NCI-H2107 treated with DMSO at 0.1 percent for 48 hours (cell line): ENCODE measurements around the gene PRPS1L1.

ENCODE experiments used
- DNase-seq: peaks from one replicate; lab custom pipeline; 2025; ENCODE audit not compliant: unreplicated experiment; lab: John Stamatoyannopoulos, UW

Gene PRPS1L1

DNA sequence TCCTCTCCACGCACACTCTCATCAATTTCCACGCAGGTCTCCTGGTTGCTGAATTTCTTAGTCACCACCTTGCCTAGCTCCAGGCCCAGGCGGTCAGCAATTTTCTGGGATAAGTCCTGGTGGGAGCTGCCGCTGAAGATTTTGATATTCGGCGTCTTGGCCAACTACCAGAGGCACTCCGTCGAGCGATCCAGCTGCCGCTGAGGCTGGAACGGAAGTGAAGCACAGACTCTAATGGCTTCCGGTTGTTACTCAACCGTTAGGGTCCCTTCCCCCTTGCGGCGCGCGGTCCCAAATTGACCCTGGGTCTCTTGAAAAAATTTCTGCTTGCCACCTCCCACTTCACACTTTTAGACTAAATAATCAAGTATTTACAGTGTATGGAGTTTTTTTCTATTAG lies at the start of gene PRPS1L1:
Gene PRPS1L1 (minus strand): TSS at position 219 of the 400 bp plus-strand sequence.
- no peak for DNase-seq

DNA sequence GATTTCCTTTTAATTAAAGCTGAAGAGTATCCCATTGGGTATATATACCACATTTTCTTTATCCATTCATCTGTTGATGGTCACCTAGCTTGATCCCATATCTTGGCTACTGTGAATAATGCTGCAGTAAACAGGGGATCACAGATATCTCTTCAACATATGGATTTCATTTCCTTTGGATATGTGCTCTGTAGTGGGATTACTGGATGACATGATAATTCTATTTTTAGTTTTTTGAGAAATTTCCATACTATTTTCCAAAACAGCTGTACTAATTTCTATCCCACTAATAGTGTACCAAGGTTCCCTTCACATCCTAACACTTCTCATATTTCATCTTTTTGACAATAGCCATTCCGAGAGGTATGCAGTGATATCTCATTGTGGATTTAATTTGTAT lies 48.8 kb upstream of the PRPS1L1 start:
- DNase-seq: no peak

GRCh38 chr7:18068745-18069144 lies 41.1 kb upstream of the PRPS1L1 start:
- DNase-seq: no peak

GRCh38 chr7:18064242-18064838 lies 36.7 kb upstream of the PRPS1L1 start:
- DNase-seq: no peak

DNA sequence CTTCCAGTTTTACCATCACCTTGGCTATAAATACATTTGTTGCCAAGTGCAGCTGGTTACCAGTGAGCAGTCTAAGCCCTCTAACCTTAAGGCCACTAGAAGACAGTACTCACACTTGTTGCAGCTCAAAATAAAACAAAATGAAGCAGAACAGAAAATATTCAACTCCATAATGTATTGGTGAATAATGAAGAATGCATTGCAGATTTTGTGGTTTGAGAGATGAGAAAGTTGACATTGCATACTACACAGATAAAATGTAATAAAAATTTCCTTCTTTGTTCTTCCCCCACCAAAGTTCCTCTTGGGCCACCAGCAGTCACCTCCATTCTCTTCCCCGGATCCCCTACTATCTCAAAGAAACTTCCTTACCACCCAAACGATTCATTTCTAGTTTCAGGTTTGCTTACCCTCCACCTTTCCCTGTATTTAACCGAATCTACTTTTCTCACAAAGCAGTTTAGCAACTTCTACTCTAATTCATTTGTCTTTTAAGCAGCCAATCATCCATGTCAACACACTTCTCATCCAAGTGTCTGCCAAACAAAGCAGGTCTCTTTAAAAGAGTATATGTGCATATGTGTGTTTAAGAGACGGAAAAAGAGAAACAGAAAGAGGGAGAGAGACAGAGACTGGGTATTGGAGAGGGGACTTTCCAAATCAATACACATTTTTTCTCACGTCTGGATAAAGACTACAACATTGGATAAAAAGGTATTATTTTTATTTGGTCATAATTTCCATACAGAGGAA lies 35.7 kb upstream of the PRPS1L1 start:
- DNase-seq: no peak

DNA sequence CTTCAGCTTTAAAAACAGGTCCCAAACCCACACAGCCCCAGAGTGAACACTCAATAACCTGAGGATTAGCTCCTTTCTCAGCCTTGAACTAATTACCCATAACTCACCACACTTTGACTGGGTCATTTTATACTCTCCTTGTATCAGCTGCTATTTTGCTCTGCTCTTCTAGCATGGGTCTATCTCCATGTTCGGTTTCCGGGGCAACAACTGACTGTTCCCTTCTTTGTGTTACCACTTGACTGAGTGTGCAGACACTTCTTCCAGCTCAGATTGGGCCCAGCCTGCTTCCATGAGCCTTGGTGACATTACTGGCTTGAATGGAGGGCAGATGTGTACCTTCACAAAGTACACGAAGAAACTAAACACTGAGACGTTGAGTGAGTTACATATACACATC lies 31.5 kb upstream of the PRPS1L1 start:
- no peak for DNase-seq

DNA sequence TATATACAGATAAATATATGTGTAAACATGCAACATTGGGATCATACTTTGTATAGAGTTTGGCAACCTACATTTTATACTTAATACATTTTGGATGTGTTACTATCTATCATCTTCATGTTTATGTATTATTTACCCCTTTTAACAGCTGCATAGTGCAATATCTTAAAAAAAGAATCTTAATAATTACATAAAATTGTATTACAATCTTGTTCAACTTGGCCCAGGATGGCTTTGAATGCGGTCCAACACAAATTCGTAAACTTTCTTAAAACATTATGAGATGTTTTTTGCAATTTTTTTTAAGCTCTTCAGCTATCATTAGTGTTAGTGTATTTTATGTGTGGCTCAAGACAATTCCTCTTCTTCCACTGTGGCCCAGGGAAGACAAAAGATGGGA lies 26.3 kb upstream of the PRPS1L1 start:
- DNase-seq: no peak

DNA sequence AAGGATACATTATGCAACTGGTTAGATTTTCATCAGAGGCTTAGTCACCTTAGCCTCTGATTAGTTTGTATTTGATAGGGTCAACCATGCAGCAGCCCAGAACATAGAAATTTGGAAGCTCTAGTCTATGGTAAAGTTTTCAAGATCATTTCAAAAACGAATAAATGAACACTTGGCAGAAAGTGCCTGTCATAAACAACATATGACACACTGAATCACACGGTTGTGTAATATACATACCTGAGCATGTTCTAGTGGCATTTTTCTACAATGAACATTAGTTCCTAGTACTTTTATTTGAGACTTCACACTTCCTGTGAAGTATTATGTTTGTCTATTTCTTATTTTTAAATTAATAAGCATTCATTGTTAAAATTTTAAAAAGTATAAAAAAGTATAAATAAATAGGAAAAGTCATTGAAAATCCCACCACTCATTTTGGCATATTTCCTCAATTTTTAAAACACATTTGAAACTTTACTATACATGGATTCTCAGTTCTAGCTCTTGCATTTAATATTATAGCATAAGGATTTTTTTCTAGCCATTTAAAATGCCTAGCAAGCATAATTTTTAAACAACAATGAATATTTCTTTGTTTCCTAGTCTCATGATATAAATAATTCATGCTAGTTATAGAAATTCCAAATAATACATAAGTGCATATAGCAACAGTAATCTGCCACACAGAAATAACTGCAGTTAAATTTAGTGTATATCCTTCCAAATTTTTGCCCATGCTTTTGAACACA lies 25.7 kb upstream of the PRPS1L1 start:
- DNase-seq: no peak

GRCh38 chr7:18049262-18049661 lies 21.6 kb upstream of the PRPS1L1 start:
- no peak for DNase-seq

DNA sequence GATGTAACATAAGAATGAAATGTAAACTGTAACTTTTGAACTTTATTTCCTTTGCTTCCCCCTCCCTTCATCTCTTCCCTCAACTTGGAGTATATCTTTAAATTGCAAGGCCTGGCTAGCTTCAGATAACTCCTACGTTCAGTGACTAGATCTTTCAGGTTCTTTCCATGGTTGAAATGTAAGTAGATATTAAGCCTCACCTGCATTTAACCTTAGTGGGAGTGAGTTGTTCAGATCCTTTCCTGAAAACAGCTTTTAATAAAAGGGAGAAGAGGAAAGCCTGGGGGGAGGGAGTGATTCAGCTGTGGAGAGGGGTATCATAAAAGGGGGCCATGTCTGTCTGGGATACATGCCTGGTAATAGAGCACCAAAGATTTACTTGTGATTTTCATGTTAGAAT lies 19.0 kb upstream of the PRPS1L1 start:
- DNase-seq: no peak

GRCh38 chr7:18045171-18045570 lies 17.5 kb upstream of the PRPS1L1 start:
- DNase-seq: no peak

DNA sequence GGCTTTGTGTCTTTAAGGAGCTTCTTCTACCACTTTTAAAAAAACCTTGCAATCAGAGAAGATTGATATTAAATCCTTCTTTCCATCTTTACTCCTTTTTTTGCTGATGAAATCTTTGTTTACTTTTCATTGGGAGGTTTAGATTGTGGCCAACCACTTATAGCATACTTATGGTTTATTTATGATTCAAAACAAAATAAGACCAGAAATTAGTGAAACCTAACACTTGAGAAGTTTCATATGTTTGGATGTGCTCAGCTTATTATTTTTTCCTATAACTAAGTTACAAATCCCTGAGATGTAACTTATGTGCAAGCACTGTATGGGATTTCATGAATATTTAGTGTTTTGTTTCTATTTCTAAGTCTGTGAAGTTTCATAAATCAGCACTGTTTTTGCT lies 13.5 kb upstream of the PRPS1L1 start:
- no peak for DNase-seq

GRCh38 chr7:18040196-18040595 lies 12.6 kb upstream of the PRPS1L1 start:
- DNase-seq: no peak

DNA sequence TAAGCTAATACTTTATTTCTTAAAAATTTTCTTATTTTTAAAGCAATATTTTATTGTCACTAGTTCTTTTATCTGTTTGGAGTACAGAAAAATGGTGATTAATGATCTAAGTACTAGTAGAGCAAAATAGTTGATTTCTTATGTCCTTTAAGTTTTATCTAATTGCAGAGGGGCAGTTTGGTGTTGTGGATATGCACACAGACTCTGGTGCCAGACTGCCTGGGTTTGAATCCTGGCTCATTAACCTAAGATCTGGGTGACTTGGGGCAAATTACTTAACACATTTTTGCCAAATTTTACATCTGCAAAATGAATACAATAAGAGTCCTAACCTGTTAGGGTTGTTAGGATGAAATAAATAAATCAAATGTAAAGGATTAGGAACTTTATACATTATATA lies 10.7 kb upstream of the PRPS1L1 start:
- DNase-seq: no peak

- no peak for DNase-seq
These were observed 10.0 kb upstream of the PRPS1L1 start for GRCh38 chr7:18037609-18038008.

DNA sequence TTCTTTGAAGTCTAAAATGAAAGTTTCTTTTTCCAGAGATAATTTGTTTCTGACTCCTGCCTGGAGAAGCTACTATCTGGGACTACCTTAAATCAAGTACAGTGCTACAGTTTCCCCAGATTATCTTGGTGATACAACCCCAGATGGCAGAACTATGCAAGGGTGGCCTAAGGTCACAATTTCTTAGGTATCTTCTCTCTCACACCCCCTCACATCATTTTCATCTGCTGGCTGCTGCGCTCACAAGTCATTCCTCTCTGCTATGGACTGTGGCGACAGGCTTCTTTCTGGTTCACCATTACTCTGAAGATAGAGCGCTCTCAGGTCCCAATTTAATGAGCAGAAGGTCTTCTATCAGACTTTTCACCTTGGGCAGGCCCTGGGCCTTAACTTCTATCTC lies 9.1 kb upstream of the PRPS1L1 start:
- DNase-seq: no peak

- no peak for DNase-seq
These were observed 3.1 kb upstream of the PRPS1L1 start for GRCh38 chr7:18030758-18031157.

- DNase-seq: no peak
These were observed 7.4 kb downstream of the PRPS1L1 start for GRCh38 chr7:18020138-18020715.

GRCh38 chr7:18019555-18019954 lies 8.1 kb downstream of the PRPS1L1 start:
- no peak for DNase-seq

GRCh38 chr7:18018296-18019215 lies 9.1 kb downstream of the PRPS1L1 start:
- DNase-seq: no peak
